OCI-LY7 (cell line): ENCODE measurements around the gene DNAJB9. TPM values are rescaled to one million over a fixed set of nuclear protein-coding genes. Genes with fewer than 3 reads are reported as not detected.

Experiments used
- BruUV-seq: library from RNA; stranded (reverse); fragments of 400-500 nt; replicated peaks from 2 replicates; lab custom pipeline; 2021; lab: Mats Ljungman, UMichigan
- CTCF ChIA-PET: fragments of 300-600 bp; sonication (Branson Sonifier 250); formaldehyde crosslinking; loops from one replicate; lab custom pipeline; 2022; ENCODE audit warnings: antibody characterized with exemption; ENCODE audit not compliant: unreplicated experiment; lab: Charles Lee
- POLR2A ChIA-PET: fragments of 300-600 bp; sonication (Branson Sonifier 250); formaldehyde crosslinking; loops from one replicate; lab custom pipeline; 2022; ENCODE audit warnings: antibody characterized with exemption; lab: Charles Lee
- DNase-seq: peaks from one replicate; pipeline ENCODE4 v3.0.0-alpha.2; 2015; ENCODE audit warnings: low spot score
- H2AFZ ChIP-seq: fragments of 200-600 bp; sonication (generic), shearing (Covaris generic); 2 replicates; pipeline ENCODE4 v1.6.1; 2014; ENCODE audit warnings: mild to moderate bottlenecking, antibody characterized with exemption, low read length, moderate library complexity
- H3K27ac ChIP-seq: fragments of 200-600 bp; sonication (generic); 2 replicates; pipeline ENCODE4 v1.5.1; 2014; ENCODE audit warnings: mixed run types, low read depth, mild to moderate bottlenecking, moderate library complexity, low read length, inconsistent platforms; ENCODE audit not compliant: poor library complexity, severe bottlenecking
- H3K36me3 ChIP-seq: fragments of 200-600 bp; sonication (generic); 2 replicates; pipeline ENCODE4 v1.6.1; 2014; ENCODE audit warnings: mild to moderate bottlenecking, antibody characterized with exemption, low read length, moderate library complexity, mixed read lengths; ENCODE audit not compliant: insufficient read depth
- H3K4me1 ChIP-seq: fragments of 200-600 bp; sonication (generic); 2 replicates; pipeline ENCODE4 v1.5.1; 2014; ENCODE audit warnings: mild to moderate bottlenecking, low read length; ENCODE audit not compliant: insufficient read depth, poor library complexity, severe bottlenecking
- H3K4me2 ChIP-seq: fragments of 200-600 bp; sonication (generic); 2 replicates; pipeline ENCODE4 v1.6.1; 2014; ENCODE audit warnings: mild to moderate bottlenecking, low read length
- H3K4me3 ChIP-seq: fragments of 200-600 bp; sonication (generic); 2 replicates; pipeline ENCODE4 v1.5.1; 2014; ENCODE audit warnings: mild to moderate bottlenecking, low read depth, low read length; ENCODE audit not compliant: poor library complexity, severe bottlenecking
- H3K79me2 ChIP-seq: fragments of 200-600 bp; sonication (generic); 2 replicates; pipeline ENCODE4 v1.6.1; 2016; ENCODE audit warnings: low read depth, mild to moderate bottlenecking, low read length, moderate library complexity, mixed read lengths; ENCODE audit not compliant: insufficient read depth
- H3K9me2 ChIP-seq: fragments of 200-600 bp; sonication (generic); 2 replicates; pipeline ENCODE4 v1.6.1; 2016; ENCODE audit warnings: mild to moderate bottlenecking, low read length, mixed read lengths; ENCODE audit not compliant: insufficient read depth
- H3K9me3 ChIP-seq: fragments of 200-600 bp; sonication (generic); 2 replicates; pipeline ENCODE4 v1.6.1; 2014; ENCODE audit warnings: mild to moderate bottlenecking, mixed run types, low read length, mixed read lengths
- H4K20me1 ChIP-seq: fragments of 200-600 bp; sonication (generic); 2 replicates; pipeline ENCODE4 v1.6.1; 2014; ENCODE audit warnings: mild to moderate bottlenecking, antibody characterized with exemption, low read length, moderate library complexity, mixed read lengths; ENCODE audit not compliant: insufficient read depth
- EZH2phosphoT487 ChIP-seq: fragments of 200-600 bp; sonication (generic); IDR thresholded peaks from 2 replicates; pipeline ENCODE4 v1.6.1; 2018; ENCODE audit warnings: low read depth, borderline replicate concordance, mild to moderate bottlenecking, mixed run types, antibody characterized with exemption, low read length, moderate library complexity, mixed read lengths
- intact Hi-C: fragments of 100-400 bp; cut with micrococcal nuclease; formaldehyde crosslinking; loops from one replicate; pipeline ENCODE4 v1.10.0; 2022; ENCODE audit not compliant: unreplicated experiment
- total RNA-seq, 2 experiments: library from RNA; depleted of rRNA in 1 of 2; stranded (reverse); fragments of >200 nt in 1 of 2; shearing (Covaris generic) in 1 of 2; gene quantifications; 2 replicates each; pipeline ENCODE4 v1.2.3, GENCODE V29; 2014 to 2022
- TF ChIP-seq, protein P1 (sequence below): fragments of 200-600 bp; sonication (generic); conservative IDR thresholded peaks from 2 replicates; pipeline ENCODE4 v1.5.1; 2014; ENCODE audit warnings: mild to moderate bottlenecking, antibody characterized with exemption, low read length, moderate library complexity, mixed read lengths

The DNAJB9 gene
- total RNA-seq, 2 experiments from 2014 or later = 11.4 to 20.3 TPM

DNA sequence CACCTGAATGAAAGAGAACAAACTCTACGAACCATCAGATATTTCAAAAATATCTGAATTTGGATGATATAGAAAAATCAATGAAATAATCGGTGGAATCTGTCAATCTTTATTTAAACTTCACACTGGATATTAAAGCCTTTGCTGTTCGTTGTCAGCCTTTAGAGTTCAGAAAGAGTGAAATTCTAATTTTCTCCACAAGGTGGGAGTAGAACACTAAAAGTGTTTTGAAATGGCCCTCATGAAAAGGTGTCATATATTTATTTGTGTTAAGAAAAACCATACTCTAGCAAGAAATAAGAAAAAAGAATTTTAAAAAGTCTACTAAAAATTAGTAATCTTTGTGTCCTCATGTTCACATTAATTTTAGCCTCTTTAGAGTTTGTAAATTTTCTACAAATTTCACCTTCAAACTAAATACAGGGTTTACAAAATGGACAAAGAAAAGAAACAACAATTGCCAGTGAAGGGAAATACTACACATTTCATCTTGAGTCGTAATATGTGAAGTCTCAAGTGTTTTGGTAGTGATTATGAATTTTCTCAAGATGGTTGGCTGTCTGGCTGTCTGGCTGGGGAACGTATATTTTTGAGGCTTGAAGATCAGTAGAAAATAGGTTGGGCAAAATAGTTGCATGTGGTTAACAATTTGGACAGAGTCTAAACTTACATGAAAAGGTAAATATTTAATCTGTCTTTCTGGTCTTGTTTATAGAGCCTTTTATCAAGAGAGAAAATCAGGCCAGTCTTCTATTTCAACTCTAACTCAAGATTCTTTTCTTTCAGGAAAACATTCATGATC, 43.7 kb downstream of the DNAJB9 start:
- ChIA-PET POLR2A (no interaction called here), CTCF (no interaction called here)
- Histone ChIP-seq H2AFZ (0 out of 2 replicates have a peak overlapping the region, but pooled peaks have one; percentile 21), H3K4me2 (no peak overlapping the region), H3K4me3 (no peak overlapping the region), H3K36me3 (no peaks in the 10 kb centered on the region), H3K27ac (no peak overlapping the region), H3K9me2 (no peaks in the 10 kb centered on the region), H3K9me3 (no peaks in the 10 kb centered on the region), H3K79me2 (no peaks in the 10 kb centered on the region), H4K20me1 (no peaks in the 10 kb centered on the region), H3K4me1 (no peaks in the 10 kb centered on the region)
- intact Hi-C loops = no loop called here
- BruUV-seq = no TSS peak
- DNase-seq = peak; percentile 60
- TF ChIP-seq EZH2phosphoT487 = no peak
- TF ChIP-seq, protein P1, sequence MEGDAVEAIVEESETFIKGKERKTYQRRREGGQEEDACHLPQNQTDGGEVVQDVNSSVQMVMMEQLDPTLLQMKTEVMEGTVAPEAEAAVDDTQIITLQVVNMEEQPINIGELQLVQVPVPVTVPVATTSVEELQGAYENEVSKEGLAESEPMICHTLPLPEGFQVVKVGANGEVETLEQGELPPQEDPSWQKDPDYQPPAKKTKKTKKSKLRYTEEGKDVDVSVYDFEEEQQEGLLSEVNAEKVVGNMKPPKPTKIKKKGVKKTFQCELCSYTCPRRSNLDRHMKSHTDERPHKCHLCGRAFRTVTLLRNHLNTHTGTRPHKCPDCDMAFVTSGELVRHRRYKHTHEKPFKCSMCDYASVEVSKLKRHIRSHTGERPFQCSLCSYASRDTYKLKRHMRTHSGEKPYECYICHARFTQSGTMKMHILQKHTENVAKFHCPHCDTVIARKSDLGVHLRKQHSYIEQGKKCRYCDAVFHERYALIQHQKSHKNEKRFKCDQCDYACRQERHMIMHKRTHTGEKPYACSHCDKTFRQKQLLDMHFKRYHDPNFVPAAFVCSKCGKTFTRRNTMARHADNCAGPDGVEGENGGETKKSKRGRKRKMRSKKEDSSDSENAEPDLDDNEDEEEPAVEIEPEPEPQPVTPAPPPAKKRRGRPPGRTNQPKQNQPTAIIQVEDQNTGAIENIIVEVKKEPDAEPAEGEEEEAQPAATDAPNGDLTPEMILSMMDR = peak; percentile 89

DNA sequence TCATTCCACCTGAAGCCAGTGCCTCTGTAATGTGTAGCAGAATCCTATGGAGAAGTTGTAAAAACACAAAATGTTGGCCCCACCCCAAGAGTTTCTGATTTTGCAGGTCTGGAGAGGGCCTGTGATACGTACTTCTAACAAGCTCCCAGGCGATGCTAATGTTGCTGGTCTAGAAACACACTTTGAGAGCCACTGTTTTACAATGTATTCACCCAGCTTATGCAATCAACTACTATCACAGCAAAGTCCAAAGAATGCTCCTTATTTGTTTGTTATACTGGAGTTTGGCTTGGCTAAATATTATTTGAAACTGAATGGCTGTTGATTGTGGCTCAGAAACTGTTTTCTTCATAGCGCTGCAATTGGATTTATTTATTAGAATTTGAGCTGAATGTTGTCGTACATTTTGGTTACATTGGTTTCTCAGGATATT, 44.3 kb downstream of the DNAJB9 start:
- Histone ChIP-seq H4K20me1 (no peaks in the 10 kb centered on the region), H3K79me2 (no peaks in the 10 kb centered on the region), H3K27ac (no peak overlapping the region), H3K4me2 (no peak overlapping the region), H3K9me2 (no peaks in the 10 kb centered on the region), H3K4me1 (no peaks in the 10 kb centered on the region), H3K36me3 (no peaks in the 10 kb centered on the region), H2AFZ (no peak overlapping the region), H3K9me3 (no peaks in the 10 kb centered on the region), H3K4me3 (no peak overlapping the region)
- POLR2A ChIA-PET = no interaction called here
- BruUV-seq = no TSS peak
- CTCF ChIA-PET = no interaction called here
- no peak for DNase-seq
- intact Hi-C loops = no loop called here
- TF ChIP-seq, protein P1 = no peak
- TF ChIP-seq EZH2phosphoT487 = no peak

DNA sequence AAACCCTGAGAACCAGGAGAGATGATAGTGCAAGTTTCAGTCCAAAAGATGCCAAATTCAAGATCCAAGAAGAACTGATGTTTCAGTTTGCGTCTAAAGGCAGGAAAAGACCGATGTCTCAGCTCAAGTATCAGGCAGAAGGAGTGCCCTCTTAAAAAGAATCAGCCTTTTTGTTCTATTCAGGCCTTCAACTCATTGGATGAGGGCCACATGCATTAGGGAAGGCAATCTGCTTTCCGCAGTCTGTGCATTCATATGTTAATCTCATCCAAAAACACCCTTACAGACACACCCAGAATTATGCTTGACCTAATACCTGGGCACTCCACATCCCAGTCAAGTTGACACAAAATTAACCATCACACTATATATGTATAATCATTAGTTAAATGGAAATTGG, 45.2 kb downstream of the DNAJB9 start:
- H3K9me2 ChIP-seq = no peaks in the 10 kb centered on the region
- no peak for TF ChIP-seq EZH2phosphoT487
- TF ChIP-seq, protein P1 = no peak
- ChIA-PET CTCF (no interaction called here), POLR2A (interaction anchor here (1.1 kb wide), 1 partner anchor 10 kb away, joined by 4 read pairs; no protein-coding TSS in a partner anchor)
- no peaks in the 10 kb centered on the region for H3K36me3 ChIP-seq
- H3K27ac ChIP-seq = no peak overlapping the region
- H3K4me2 ChIP-seq = no peak overlapping the region
- no peak for DNase-seq
- no peak overlapping the region for H3K4me3 ChIP-seq
- H3K9me3 ChIP-seq = no peaks in the 10 kb centered on the region
- no peaks in the 10 kb centered on the region for H3K4me1 ChIP-seq
- intact Hi-C loops = no loop called here
- no peak overlapping the region for H2AFZ ChIP-seq
- H4K20me1 ChIP-seq = no peaks in the 10 kb centered on the region
- BruUV-seq = no TSS peak
- H3K79me2 ChIP-seq = no peaks in the 10 kb centered on the region
